Fibroblast of skin of right quadriceps (primary cell): ENCODE data around the gene PELI3.

Experiments
- DNase-seq: peaks from one replicate; pipeline ENCODE4 v3.0.0-alpha.2; 2013

PELI3 gene

DNA sequence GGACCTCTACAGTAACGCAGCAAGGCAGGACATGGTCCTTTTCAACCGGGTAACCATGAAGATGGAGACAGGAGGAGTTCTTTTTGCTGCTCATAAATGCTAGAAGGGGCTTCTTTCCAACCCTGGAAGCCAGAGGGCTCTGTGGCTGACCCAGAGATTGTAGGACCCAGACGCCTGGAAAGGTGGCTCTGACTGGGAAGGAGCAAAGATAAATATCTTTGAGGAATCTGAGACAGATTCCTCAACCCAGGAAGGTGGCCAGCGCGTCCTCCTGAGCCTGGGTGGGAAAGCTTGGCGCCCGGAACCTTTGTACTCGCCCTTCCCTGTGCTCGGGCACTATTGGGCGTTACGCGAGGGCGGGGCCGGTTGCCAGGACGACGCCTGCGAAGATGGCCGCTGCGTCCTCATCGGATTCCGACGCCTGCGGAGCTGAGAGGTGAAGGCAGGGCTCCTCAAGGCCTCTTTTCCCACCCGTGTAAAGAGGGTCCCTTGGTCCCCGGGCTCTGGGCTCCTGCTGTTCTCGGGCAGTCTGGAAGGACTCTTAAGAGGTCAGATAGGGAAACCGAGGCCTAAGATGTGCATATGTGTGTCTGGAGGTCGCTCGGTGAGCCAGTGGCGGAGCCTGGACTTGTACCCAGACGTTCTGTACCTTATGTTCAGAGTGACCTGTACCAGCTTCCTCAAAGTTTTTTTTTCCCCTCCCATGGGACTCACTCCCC is 43.7 kb downstream of the PELI3 start, which contains the start of gene BBS1:
Gene BBS1 (plus strand): TSS at position 365 of the 719 bp plus-strand sequence. CDS start 25 bp downstream, at position 390.
- DNase-seq: peak; percentile 73

DNA sequence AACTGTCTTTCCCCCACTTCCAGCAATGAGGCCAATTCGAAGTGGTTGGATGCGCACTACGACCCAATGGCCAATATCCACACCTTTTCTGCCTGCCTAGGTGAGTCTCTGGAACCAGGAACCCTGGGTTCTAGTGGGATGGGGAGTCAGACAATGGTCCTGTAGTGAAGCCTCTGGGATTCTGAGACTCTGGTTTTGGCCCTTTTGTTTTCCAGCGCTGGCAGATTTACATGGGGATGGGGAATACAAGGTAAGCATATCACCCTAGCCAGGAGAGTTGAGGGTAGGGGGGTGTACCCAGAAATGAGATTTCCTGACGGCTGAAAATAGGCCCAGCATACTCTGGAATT is 44.3 kb downstream of the PELI3 start:
- no peak for DNase-seq

DNA sequence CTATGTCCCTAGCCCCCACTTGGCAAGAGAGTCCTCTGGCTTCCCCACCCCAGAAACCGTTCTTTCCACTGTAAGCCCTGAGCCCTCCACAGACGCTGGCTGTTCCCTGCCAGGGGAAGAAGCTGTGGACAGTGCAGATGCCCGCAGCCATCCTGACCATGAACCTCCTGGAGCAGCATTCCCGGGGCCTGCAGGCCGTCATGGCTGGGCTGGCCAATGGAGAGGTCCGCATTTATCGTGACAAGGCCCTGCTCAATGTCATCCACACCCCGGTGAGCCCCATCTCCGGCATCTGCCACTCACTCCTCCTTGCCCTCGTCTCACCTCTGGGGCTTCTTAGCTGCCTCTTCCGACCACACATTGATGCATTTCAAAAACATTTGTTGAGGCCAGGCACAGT is 56.9 kb downstream of the PELI3 start:
- DNase-seq: no peak

DNA sequence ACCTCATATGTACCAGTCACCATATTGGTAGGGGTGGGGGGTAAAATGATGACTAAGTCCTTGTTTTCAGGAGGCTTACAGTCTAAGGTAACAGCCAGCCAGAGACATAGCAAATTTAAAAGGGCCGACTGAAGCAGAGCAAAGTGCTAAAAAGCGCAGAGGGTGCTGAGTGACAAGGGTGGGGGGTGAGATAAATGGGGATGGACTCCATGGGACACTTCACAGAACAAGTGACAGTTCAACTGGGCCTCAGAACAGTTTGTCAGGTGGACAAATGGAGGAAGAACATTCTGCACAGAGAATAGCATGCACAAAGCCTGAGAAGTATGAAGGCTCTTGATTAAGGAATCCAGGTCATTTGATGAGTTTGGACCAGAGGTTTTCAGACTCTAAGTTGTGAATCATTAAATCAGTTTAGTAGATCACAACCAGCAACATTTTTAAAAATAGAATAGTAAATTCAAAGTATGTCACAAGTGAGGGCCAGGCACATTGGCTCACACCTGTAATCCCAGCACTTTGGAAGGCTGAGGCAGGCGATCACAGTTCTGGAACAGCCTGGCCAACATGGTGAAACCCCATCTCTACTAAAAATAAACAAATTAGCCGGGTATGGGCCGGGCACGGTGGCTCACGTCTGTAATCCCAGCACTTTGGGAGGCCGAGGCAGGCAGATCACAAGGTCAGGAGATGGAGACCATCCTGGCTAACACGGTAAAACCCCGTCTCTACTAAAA is 57.8 kb downstream of the PELI3 start:
- no peak for DNase-seq
